ENCODE data around the gene LOXL3.

Gene LOXL3

DNA sequence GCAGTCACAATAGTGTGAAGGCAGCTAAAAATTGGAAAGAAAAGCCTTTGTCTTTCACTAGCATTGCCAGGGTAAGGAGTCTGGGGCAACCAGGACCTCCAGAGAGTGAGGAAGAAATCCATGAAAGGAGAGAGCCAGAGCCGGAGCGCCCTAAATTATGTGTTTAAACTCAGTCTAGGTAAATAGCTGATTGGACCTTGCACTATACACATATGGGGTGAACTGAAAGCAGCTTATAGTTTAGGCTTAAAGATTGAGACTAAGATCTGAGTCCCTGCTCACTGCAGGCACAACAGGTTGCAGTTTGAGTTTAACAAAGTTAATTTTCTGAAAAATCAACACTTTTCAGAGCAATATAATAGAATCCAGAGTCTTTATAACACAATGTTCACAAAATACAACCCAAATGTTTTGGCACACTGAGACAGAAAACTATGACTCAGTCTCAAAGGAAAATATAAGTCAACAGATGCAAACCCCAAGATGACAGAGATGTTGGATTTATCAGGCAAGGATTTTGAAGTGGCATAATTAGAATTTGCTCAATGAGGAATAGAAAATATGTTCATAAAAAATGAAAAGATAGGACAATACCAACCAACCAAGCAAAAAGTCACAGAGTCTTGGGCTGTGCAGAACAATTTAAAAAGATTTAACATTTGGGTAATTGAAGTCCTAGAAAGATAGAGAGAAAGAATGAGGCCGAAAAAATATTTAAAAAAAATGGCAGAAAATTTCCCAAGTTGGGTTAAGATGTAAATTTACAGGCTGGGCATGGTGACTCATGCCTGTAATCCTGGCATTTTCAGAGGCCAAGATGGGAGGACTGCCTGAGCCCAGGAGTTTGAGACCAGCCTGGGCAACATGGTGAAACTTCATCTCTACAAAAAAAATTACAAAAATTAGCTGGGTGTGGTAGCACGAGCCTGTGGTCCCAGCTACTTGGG lies 40.4 kb upstream of the LOXL3 start:
- Histone ChIP-seq H3K27ac (no peak overlapping the region), H3K4me3 (no peak overlapping the region)
- no peak for DNase-seq (ENCODE audit: low spot score)
- TF ChIP-seq, protein P1, sequence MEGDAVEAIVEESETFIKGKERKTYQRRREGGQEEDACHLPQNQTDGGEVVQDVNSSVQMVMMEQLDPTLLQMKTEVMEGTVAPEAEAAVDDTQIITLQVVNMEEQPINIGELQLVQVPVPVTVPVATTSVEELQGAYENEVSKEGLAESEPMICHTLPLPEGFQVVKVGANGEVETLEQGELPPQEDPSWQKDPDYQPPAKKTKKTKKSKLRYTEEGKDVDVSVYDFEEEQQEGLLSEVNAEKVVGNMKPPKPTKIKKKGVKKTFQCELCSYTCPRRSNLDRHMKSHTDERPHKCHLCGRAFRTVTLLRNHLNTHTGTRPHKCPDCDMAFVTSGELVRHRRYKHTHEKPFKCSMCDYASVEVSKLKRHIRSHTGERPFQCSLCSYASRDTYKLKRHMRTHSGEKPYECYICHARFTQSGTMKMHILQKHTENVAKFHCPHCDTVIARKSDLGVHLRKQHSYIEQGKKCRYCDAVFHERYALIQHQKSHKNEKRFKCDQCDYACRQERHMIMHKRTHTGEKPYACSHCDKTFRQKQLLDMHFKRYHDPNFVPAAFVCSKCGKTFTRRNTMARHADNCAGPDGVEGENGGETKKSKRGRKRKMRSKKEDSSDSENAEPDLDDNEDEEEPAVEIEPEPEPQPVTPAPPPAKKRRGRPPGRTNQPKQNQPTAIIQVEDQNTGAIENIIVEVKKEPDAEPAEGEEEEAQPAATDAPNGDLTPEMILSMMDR (IDR thresholded peaks at IDR 0.05) = no peak

DNA sequence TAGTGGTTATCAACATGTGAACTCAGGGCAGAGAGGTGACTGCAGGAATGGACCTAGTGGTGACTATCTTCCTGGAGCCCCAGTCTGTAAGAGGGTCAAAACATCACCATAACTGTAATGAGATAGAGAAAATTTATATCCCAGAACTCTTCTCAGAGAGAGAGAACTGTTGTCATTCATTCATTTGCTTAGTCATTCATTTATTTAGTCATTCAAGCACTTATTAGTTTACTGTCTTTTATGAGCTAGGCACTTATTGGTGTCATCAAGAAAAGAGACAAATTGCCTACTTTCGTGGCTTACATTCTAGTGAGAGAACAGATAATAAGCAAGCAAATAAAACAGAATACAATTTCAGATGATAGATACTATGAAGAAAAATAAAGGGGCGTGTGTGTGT lies 34.9 kb upstream of the LOXL3 start:
- H3K4me3 ChIP-seq = no peak overlapping the region
- TF ChIP-seq, protein P1 (IDR thresholded peaks at IDR 0.05) = no peak
- no peak overlapping the region for H3K27ac ChIP-seq
- no peak for DNase-seq (ENCODE audit: low spot score)

DNA sequence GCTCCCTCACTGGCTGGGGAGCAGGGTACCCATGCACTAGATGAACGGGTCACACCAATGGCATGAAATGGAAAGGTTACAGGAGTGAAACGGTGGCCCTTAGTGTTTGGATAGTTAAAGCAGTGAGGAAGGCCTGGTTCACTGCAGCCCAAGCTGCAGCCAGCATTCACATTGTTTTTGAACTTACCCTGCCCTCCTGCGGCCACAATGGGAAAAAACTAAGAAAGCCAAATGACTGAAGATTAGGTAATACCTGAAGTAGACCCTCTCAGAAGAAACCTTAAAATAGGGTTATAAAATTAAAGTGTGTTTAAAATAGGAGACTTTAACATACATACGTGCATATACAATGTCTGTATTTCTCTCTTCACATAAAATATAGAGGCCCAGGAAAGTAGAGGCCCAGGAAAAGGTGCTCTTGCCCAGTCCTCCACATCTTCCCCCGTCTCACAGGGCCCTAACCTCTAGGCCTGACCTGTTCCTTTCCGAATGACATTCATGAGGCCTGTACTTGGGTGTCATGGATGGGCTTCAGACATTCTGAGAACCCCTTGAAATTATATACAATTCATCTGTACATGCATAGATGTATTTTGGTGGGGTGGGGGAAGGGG lies 34.0 kb upstream of the LOXL3 start:
- TF ChIP-seq, protein P1 (IDR thresholded peaks at IDR 0.05) = peak; percentile 40
- peak; percentile 78 for DNase-seq (ENCODE audit: low spot score)
- no peak overlapping the region for H3K27ac ChIP-seq

DNA sequence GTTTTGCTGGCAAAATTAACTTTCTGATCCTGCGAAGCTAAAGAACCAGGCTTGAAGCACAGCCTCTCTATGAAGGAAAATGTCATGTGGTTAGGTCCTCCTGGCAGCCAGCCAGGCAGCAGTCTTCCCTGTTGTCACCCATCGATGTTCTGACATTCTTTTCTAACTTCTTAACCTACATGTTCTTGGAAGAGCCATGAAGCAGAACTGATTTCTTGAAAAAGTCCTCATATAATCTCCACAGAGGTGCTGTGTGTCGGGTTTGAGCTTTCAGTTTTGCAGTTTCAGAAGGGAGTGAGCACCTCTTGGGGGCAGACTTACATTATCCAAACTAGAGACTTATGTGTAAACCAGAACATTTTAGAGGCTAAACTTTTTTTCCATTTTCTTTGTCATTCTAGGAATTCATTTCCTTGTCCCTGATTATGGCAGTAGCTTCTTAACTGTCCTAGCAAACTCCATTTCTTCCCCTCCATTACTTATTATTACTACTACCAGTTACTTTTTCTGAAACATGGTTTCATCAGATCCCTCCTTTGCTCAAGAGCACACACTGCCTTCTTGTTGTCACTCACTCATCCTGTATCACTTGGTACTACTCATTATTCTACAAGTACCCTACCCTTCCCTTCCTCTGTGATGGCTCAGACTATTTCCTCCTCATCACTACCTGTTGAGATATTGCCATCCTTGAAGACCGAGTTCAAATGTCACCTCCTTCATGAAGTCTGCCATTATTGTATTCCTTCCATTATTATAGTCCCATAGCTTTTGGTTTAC lies 31.9 kb upstream of the LOXL3 start:
- TF ChIP-seq, protein P1 (IDR thresholded peaks at IDR 0.05) = no peak
- Histone ChIP-seq H3K4me3 (no peak overlapping the region), H3K27ac (no peak overlapping the region)
- DNase-seq (ENCODE audit: low spot score) = no peak

More for the DNA sequence above, 34.0 kb upstream of the LOXL3 start:
- no peak overlapping the region for H3K4me3 ChIP-seq

DNA sequence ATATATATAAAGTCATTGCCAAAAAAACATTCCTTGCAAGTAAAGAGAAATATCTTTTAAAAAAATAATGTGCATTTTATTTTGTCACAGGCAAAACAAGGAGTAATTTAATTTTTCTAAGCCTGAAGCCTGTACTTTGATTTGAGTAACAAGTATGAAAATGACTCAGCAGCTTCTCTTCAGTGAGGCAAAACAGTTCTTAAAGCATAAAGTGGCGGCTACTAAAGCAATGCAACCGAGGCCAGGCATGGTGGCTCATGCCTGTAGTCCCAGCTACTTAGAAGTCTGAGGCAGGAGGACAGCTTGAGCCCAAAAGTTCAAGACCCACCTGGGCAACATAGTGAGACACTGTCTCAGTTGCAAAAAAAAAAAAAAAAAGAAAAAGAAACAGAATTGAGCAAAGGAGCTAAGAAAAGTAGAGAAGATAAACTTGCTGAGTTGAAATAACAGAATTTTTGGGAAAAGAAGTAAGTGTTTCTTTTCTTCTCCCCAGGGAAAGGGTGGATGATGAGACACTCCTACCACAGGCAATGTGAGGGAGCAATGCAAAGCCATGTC lies 30.4 kb upstream of the LOXL3 start:
- no peak for DNase-seq (ENCODE audit: low spot score)
- no peak overlapping the region for H3K4me3 ChIP-seq
- peak overlapping the region in 1 of 2 donors; percentile 31 for H3K27ac ChIP-seq
- TF ChIP-seq, protein P1 (IDR thresholded peaks at IDR 0.05) = no peak

DNA sequence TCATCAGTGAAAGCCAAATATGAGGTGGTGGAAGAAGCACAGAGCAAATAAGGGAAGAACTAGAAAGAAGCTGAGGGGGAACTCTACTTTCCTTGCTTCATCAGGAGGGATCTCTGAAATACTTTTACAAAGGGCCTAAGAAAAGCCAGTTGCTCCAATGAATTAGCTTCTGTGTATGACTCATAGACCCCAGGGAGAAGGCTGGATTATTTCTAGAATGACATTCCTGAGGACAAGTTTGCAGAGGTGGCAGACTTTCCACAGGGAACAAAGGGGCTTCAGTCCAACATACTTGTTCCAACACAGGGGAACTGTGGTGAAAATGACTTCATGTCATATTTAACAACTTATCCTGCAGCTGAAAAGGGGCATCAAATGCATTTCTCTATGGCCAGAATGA lies 29.8 kb upstream of the LOXL3 start:
- TF ChIP-seq, protein P1 (IDR thresholded peaks at IDR 0.05) = no peak
- DNase-seq (ENCODE audit: low spot score) = no peak
- H3K4me3 ChIP-seq = no peak overlapping the region
- peak overlapping the region in 1 of 2 donors; percentile 31 for H3K27ac ChIP-seq
